Stromal cell of bone marrow (primary cell): ENCODE data around the gene CDH13.

Source experiments
- DNase-seq: peaks from one replicate; pipeline ENCODE4 v3.0.0-alpha.2; 2012; ENCODE audit warnings: low read depth

Gene CDH13

GRCh38 chr16:83118365-83118764 lies 491.6 kb downstream of the CDH13 start:
- no peak for DNase-seq

- no peak for DNase-seq
Observed at GRCh38 chr16:83125999-83126568, 499.3 kb downstream of the CDH13 start.

- no peak for DNase-seq
Observed at GRCh38 chr16:83128041-83128440, 501.3 kb downstream of the CDH13 start.

- no peak for DNase-seq
Observed at GRCh38 chr16:83130039-83130438, 503.3 kb downstream of the CDH13 start.

GRCh38 chr16:83134638-83135037 lies 507.9 kb downstream of the CDH13 start:
- DNase-seq, result no peak

GRCh38 chr16:83136419-83136818 lies 509.6 kb downstream of the CDH13 start:
- no peak for DNase-seq

GRCh38 chr16:83136924-83137323 lies 510.2 kb downstream of the CDH13 start:
- DNase-seq, result no peak

- peak; percentile 22 for DNase-seq
Observed at GRCh38 chr16:83137326-83137781, 510.6 kb downstream of the CDH13 start.

- DNase-seq, result no peak
Observed at GRCh38 chr16:83137894-83138293, 511.1 kb downstream of the CDH13 start.

GRCh38 chr16:83138512-83138911 lies 511.7 kb downstream of the CDH13 start:
- no peak for DNase-seq

GRCh38 chr16:83138976-83139690 lies 512.4 kb downstream of the CDH13 start:
- no peak for DNase-seq

- DNase-seq, result no peak
Observed at GRCh38 chr16:83143788-83144187, 517.0 kb downstream of the CDH13 start.

GRCh38 chr16:83145297-83145696 lies 518.5 kb downstream of the CDH13 start:
- no peak for DNase-seq

- no peak for DNase-seq
Observed at GRCh38 chr16:83147244-83147643, 520.5 kb downstream of the CDH13 start.

GRCh38 chr16:83158320-83158957 lies 531.7 kb downstream of the CDH13 start:
- no peak for DNase-seq

- no peak for DNase-seq
Observed at GRCh38 chr16:83159049-83159448, 532.3 kb downstream of the CDH13 start.

GRCh38 chr16:83160287-83161020 lies 533.7 kb downstream of the CDH13 start:
- DNase-seq, result no peak

- no peak for DNase-seq
Observed at GRCh38 chr16:83162791-83163190, 536.0 kb downstream of the CDH13 start.

GRCh38 chr16:83164816-83165215 lies 538.0 kb downstream of the CDH13 start:
- DNase-seq, result no peak

- DNase-seq, result no peak
Observed at GRCh38 chr16:83171396-83171795, 544.6 kb downstream of the CDH13 start.

- no peak for DNase-seq
Observed at GRCh38 chr16:83174671-83175070, 547.9 kb downstream of the CDH13 start.

- DNase-seq, result no peak
Observed at GRCh38 chr16:83176802-83177201, 550.0 kb downstream of the CDH13 start.

- DNase-seq, result no peak
Observed at GRCh38 chr16:83185902-83186301, 559.1 kb downstream of the CDH13 start.
